ENCODE results near the gene C11orf68.
A peak's percentile ranks its signal among the peaks of the same experiment; 100 is the strongest.

DNA sequence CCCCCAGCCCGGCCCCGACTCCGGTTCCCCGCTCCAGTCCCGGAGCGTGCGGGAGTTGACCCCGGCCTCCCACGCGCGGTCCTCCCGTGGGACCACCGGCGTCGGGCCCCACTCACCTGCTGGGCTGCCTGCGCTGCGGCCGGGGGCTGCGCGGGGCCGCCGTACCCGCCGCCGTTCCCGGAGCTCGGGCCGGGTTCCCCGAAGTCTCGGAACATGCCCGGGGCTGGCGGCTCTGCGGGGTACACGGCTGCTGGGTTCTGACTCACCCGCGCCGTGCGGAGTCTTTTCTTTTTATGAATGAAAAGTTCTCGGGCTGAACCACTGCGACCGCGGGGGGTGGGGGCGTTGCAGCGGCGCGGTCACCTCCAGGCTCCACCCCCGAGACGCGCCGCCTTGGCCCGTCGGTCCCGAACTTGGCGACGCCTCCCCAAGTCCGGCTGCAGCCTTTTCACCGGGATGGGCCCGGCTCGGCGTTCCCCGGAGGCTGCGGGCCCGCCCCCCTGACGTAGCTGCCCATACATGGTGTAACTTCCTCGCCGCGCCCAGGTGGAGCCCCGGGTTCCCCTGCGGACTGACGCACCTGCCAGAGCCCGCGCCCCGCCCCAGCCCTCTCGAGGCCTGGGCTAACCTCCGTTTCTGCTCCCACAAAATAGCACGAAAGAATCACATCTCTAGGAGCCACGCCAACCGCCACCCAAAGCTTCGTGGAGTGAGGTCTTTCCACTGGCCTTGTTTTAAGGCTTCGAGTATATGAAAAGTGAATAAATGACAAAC, 18.6 kb downstream of the C11orf68 start, which contains the start of gene FOSL1:
- TF ChIP-seq POLR2AphosphoS5 (IDR thresholded peaks at IDR 0.05; ENCODE audit: low read depth, low read length) (no peak), POLR2A (IDR thresholded peaks at IDR 0.05; ENCODE audit: low read depth, low read length) (peak; percentile 33; the same call in 1 of the 2 replicates)

All from GM12892 (cell line).